Spleen (tissue), 11 donors: ENCODE results near the gene STAC. TPM values are rescaled to one million over a fixed set of nuclear protein-coding genes. Genes with fewer than 3 reads are reported as not detected.
"Not testable (repeated sequence)": the region's sequence is repeated elsewhere in the genome, so short reads cannot be mapped to it uniquely, and the experiment has no call there.

Experiments used
- DNase-seq: peaks from one replicate; pipeline ENCODE4 v3.0.0-alpha.2; 2020
- H3K27ac ChIP-seq, 8 donors: fragments of 200-600 bp; sonication (generic) in 7 of 8; 1 replicate in 4 of 8; 2 replicates in 4 of 8; pipeline versions ENCODE4 v1.5.0 to v1.8.0; 2016 to 2021; ENCODE audit warnings: inconsistent platforms in 4 of 8, mild to moderate bottlenecking in 4 of 8, moderate library complexity in 1 of 8
- H3K27me3 ChIP-seq, 7 donors: fragments of 200-600 bp; sonication (generic) in 6 of 7; replicated peaks in 1 of 7; 1 replicate in 4 of 7; 2 replicates in 3 of 7; pipeline versions ENCODE4 v1.5.0 to v1.8.0; 2016 to 2021; ENCODE audit warnings: inconsistent platforms in 3 of 7, mild to moderate bottlenecking in 1 of 7
- H3K36me3 ChIP-seq, 6 donors: fragments of 200-600 bp; sonication (generic) in 5 of 6; 1 replicate in 4 of 6; 2 replicates in 2 of 6; pipeline versions ENCODE4 v1.5.0 to v1.8.0; 2016 to 2021; ENCODE audit warnings: inconsistent platforms in 2 of 6
- H3K4me1 ChIP-seq, 6 donors: fragments of 200-600 bp; sonication (generic) in 5 of 6; 1 replicate in 3 of 6; 2 replicates in 3 of 6; pipeline versions ENCODE4 v1.5.0 to v1.8.0; 2016 to 2021; ENCODE audit warnings: inconsistent platforms in 3 of 6
- H3K4me3 ChIP-seq, 8 donors: fragments of 200-600 bp; sonication (generic) in 7 of 8; 1 replicate in 4 of 8; 2 replicates in 4 of 8; pipeline versions ENCODE4 v1.5.0 to v1.8.0; 2016 to 2021; ENCODE audit warnings: inconsistent platforms in 4 of 8, mild to moderate bottlenecking in 4 of 8, moderate library complexity in 2 of 8
- H3K9me3 ChIP-seq, 8 donors: fragments of 200-600 bp; sonication (generic) in 7 of 8; 1 replicate in 4 of 8; 2 replicates in 4 of 8; pipeline versions ENCODE4 v1.5.0 to v1.8.0; 2016 to 2021; ENCODE audit warnings: inconsistent platforms in 4 of 8
- CTCF ChIP-seq, 11 experiments: fragments of 200-600 bp in 7 of 11; fragments of 450-650 bp in 4 of 11; sonication (generic) in 4 of 11; IDR thresholded peaks in 8 of 11; conservative IDR thresholded peaks in 3 of 11; 1 replicate in 7 of 11; 2 replicates in 4 of 11; pipeline versions ENCODE4 v1.4.0 to v1.8.0; 2016 to 2021; ENCODE audit warnings: antibody characterized with exemption in 11 of 11, inconsistent platforms in 4 of 11, mild to moderate bottlenecking in 1 of 11
- POLR2A ChIP-seq, 3 donors: fragments of 450-650 bp; IDR thresholded peaks; one replicate each; pipeline ENCODE4 v1.5.1; 2017; ENCODE audit warnings: antibody characterized with exemption in 3 of 3, mild to moderate bottlenecking in 1 of 3
- POLR2AphosphoS5 ChIP-seq, 3 donors: sonication (generic); formaldehyde crosslinking; IDR thresholded peaks; one replicate each; pipeline ENCODE4 v1.5.1; 2017; ENCODE audit warnings: antibody characterized with exemption in 3 of 3
- WGBS, 5 donors: extraction: QIAGEN DNeasy Blood & Tissue Kit in 3 of 5; methylation state at CpG; one replicate each; pipeline versions ENCODE4 v1.1.5 to v1.1.7; 2013 to 2018; 5-methylcytosine and 5-hydroxymethylcytosine counted together
- intact Hi-C: fragments of 100-400 bp; cut with DNase I; formaldehyde crosslinking; loops from one replicate; pipeline ENCODE4 v1.15.0; 2023; ENCODE audit warnings: low total_unique reads
- polyA plus RNA-seq, 3 donors: library from polyadenylated mRNA; stranded (reverse); fragments of 200-250 nt; gene quantifications; one replicate each; pipeline ENCODE4 v1.2.1, GENCODE V29; 2013
- total RNA-seq, 7 donors: library from RNA; depleted of rRNA in 3 of 7; stranded (reverse); fragments of >200 nt in 3 of 7; fragmentation: NEBNext Ultra II Directional in 4 of 7; extraction: Animal tissue kit (Norgen Biotek cat#: 25700) in 4 of 7; gene quantifications; one replicate each; pipeline versions ENCODE4 v1.1.0 to v1.2.1, GENCODE V29; 2016 to 2021
- donor health status: healthy with polysubstance abuse.
- donor health status: DM: no; HTN: no; CAD: no; lungs with moderate emphysema.
- donor health status: DM: no; HTN: no; CAD: no.
- donor health status: Bipolar disorder and iron deficiency.
- donor health status: healthy.
- donor health status: DM: no; HTN: no; CAD: no.
- donor health status: DM: yes; HTN: yes; CAD: no.

Gene STAC
- total and polyA plus RNA-seq, 10 donors = 0.08 to 2.9 (median 0.60) TPM

- WGBS, 5 donors = 83 to 94% (median 91%) methylated on average over 4 of the region's 4 CpGs
- intact Hi-C loops = no loop called here
These were observed 76.5 kb downstream of the STAC start for GRCh38 chr3:36456784-36457183.

GRCh38 chr3:36457667-36458066, 77.4 kb downstream of the STAC start:
- no peak overlapping the region for H3K27ac ChIP-seq
- no peak overlapping the region for H3K4me3 ChIP-seq
- no peaks in the 10 kb centered on the region for H3K27me3 ChIP-seq
- no peak for DNase-seq
- H3K9me3 ChIP-seq = no peaks in the 10 kb centered on the region
- intact Hi-C loops = no loop called here
- WGBS, 5 donors = 80 to 91% (median 85%) methylated on average over 5 of the region's 5 CpGs
- no peaks in the 10 kb centered on the region for H3K36me3 ChIP-seq
- H3K4me1 ChIP-seq = no peaks in the 10 kb centered on the region
- TF ChIP-seq CTCF (IDR thresholded peaks at IDR 0.05 in 8 of 11, conservative IDR thresholded peaks at IDR 0.05 in 3 of 11) = no peak
- TF ChIP-seq POLR2AphosphoS5 (IDR thresholded peaks at IDR 0.05) = no peak
- TF ChIP-seq POLR2A (IDR thresholded peaks at IDR 0.05) = no peak

More at GRCh38 chr3:36456784-36457183, 76.5 kb downstream of the STAC start:
- no peak for DNase-seq
- no peak overlapping the region for H3K27ac ChIP-seq
- TF ChIP-seq CTCF (IDR thresholded peaks at IDR 0.05 in 8 of 11, conservative IDR thresholded peaks at IDR 0.05 in 3 of 11) = no peak
- TF ChIP-seq POLR2AphosphoS5 (IDR thresholded peaks at IDR 0.05) = no peak
- TF ChIP-seq POLR2A (IDR thresholded peaks at IDR 0.05) = no peak
- H3K9me3 ChIP-seq = no peaks in the 10 kb centered on the region
- no peaks in the 10 kb centered on the region for H3K27me3 ChIP-seq
- no peaks in the 10 kb centered on the region for H3K36me3 ChIP-seq
- H3K4me3 ChIP-seq = no peak overlapping the region
- H3K4me1 ChIP-seq = no peaks in the 10 kb centered on the region

- Histone ChIP-seq H3K36me3 (no peaks in the 10 kb centered on the region), H3K27me3 (no peaks in the 10 kb centered on the region), H3K4me1 (no peaks in the 10 kb centered on the region), H3K4me3 (no peak overlapping the region), H3K9me3 (no peaks in the 10 kb centered on the region), H3K27ac (no peak overlapping the region)
- TF ChIP-seq POLR2A (IDR thresholded peaks at IDR 0.05) (no peak), POLR2AphosphoS5 (IDR thresholded peaks at IDR 0.05) (no peak), CTCF (IDR thresholded peaks at IDR 0.05 in 8 of 11, conservative IDR thresholded peaks at IDR 0.05 in 3 of 11) (no peak)
- no peak for DNase-seq
- intact Hi-C loops = no loop called here
These were observed 78.9 kb downstream of the STAC start for GRCh38 chr3:36459177-36459576.

- Histone ChIP-seq H3K27ac (no peak overlapping the region), H3K4me3 (no peak overlapping the region), H3K27me3 (no peaks in the 10 kb centered on the region), H3K4me1 (no peaks in the 10 kb centered on the region), H3K36me3 (no peaks in the 10 kb centered on the region), H3K9me3 (peaks cover 0 to 21% (median 14%) of the 10 kb centered on the region in 8 donors)
- intact Hi-C loops = no loop called here
- WGBS, 5 donors = 54 to 92% (median 84%) methylated on average over 1 of the region's 1 CpG
- no peak for DNase-seq
- TF ChIP-seq CTCF (IDR thresholded peaks at IDR 0.05 in 8 of 11, conservative IDR thresholded peaks at IDR 0.05 in 3 of 11) (no peak), POLR2A (IDR thresholded peaks at IDR 0.05) (no peak), POLR2AphosphoS5 (IDR thresholded peaks at IDR 0.05) (no peak)
These were observed 81.3 kb downstream of the STAC start for GRCh38 chr3:36461597-36461996.

- H3K9me3 ChIP-seq = peaks cover 0 to 14% (median 4%) of the 10 kb centered on the region in 8 donors
- H3K36me3 ChIP-seq, H3K27me3 ChIP-seq, H3K4me1 ChIP-seq, H3K27ac ChIP-seq, intact Hi-C loops, H3K4me3 ChIP-seq, DNase-seq: not testable (repeated sequence)
- 61 to 76% (median 70%) methylated on average over 6 of the region's 6 CpGs for WGBS, 5 donors
These were observed 91.7 kb downstream of the STAC start for GRCh38 chr3:36472045-36472444.
